Transverse colon (tissue), 4 donors: ENCODE data around the gene NXPH2. TPM values are rescaled to one million over a fixed set of nuclear protein-coding genes. Genes with fewer than 3 reads are reported as not detected.
A peak's percentile ranks its signal among the peaks of the same experiment; 100 is the strongest.

Source experiments
- DNase-seq: peaks from one replicate; pipeline ENCODE4 v3.0.0-alpha.2; 2019
- H3K27ac ChIP-seq, 4 donors: fragments of 200-600 bp; sonication (generic); 2 replicates each; pipeline ENCODE4 v1.5.1; 2016 to 2018; ENCODE audit warnings: inconsistent platforms in 4 of 4
- H3K27me3 ChIP-seq: fragments of 200-600 bp; sonication (generic); 2 replicates; pipeline ENCODE4 v1.5.1; 2017; ENCODE audit warnings: inconsistent platforms
- H3K36me3 ChIP-seq, 4 donors: fragments of 200-600 bp; sonication (generic); 2 replicates each; pipeline ENCODE4 v1.5.1; 2017 to 2019; ENCODE audit warnings: inconsistent platforms in 4 of 4
- H3K4me1 ChIP-seq, 4 donors: fragments of 200-600 bp; sonication (generic); 2 replicates each; pipeline ENCODE4 v1.5.1; 2017 to 2020; ENCODE audit warnings: inconsistent platforms in 4 of 4
- H3K4me3 ChIP-seq, 4 donors: fragments of 200-600 bp; sonication (generic); 1 replicate in 1 of 4; 2 replicates in 3 of 4; pipeline versions ENCODE4 v1.5.1 to v1.6.1; 2017 to 2019; ENCODE audit warnings: inconsistent platforms in 4 of 4
- H3K9me3 ChIP-seq, 2 donors: fragments of 200-600 bp; sonication (generic); 2 replicates each; pipeline ENCODE4 v1.5.1; 2017 to 2019; ENCODE audit warnings: inconsistent platforms in 2 of 2
- EP300 ChIP-seq: sonication (generic); formaldehyde crosslinking; IDR thresholded peaks from one replicate; pipeline ENCODE4 v1.6.1; 2017; ENCODE audit warnings: antibody characterized with exemption, low read depth
- POLR2A ChIP-seq: fragments of 450-650 bp; IDR thresholded peaks from one replicate; pipeline ENCODE4 v1.6.1; 2016; ENCODE audit warnings: antibody characterized with exemption, mild to moderate bottlenecking, moderate library complexity
- POLR2AphosphoS5 ChIP-seq, 3 donors: sonication (generic); formaldehyde crosslinking; IDR thresholded peaks; one replicate each; pipeline ENCODE4 v1.6.1; 2016; ENCODE audit warnings: antibody characterized with exemption in 3 of 3
- WGBS, 2 donors: methylation state at CpG; one replicate each; pipeline ENCODE4 v1.1.5; 2018; ENCODE audit warnings: low coverage in 1 of 2; 5-methylcytosine and 5-hydroxymethylcytosine counted together
- in situ Hi-C, 4 donors: fragments of 200-750 bp; cut with MboI; loops; one replicate each; pipeline versions ENCODE4 v1.15.0 to v1.15.1; 2017; ENCODE audit warnings: low sequenced_read_pairs in 3 of 4, low pct_ligation_motif_present in 1 of 4, low pct_unique_long_range_greater_than_20kb in 1 of 4
- intact Hi-C: fragments of 100-400 bp; cut with DNase I; formaldehyde crosslinking; loops from one replicate; pipeline ENCODE4 v1.15.1; 2023; ENCODE audit warnings: low total_unique reads
- total RNA-seq, 4 donors: library from RNA; depleted of rRNA; stranded (reverse); fragments of >200 nt; gene quantifications; one replicate each; pipeline ENCODE4 v1.1.0, GENCODE V29; 2016
- TF ChIP-seq, protein P1 (sequence below), 5 experiments: fragments of 200-600 bp in 3 of 5; fragments of 450-650 bp in 2 of 5; sonication (generic) in 3 of 5; IDR thresholded peaks; 1 replicate in 2 of 5; 2 replicates in 3 of 5; pipeline ENCODE4 v1.5.1; 2016 to 2017; ENCODE audit warnings: antibody characterized with exemption in 5 of 5, inconsistent platforms in 3 of 5, mild to moderate bottlenecking in 2 of 5, moderate library complexity in 1 of 5

The NXPH2 gene
- total RNA-seq, 4 donors from 2014 or later, result not detected

DNA sequence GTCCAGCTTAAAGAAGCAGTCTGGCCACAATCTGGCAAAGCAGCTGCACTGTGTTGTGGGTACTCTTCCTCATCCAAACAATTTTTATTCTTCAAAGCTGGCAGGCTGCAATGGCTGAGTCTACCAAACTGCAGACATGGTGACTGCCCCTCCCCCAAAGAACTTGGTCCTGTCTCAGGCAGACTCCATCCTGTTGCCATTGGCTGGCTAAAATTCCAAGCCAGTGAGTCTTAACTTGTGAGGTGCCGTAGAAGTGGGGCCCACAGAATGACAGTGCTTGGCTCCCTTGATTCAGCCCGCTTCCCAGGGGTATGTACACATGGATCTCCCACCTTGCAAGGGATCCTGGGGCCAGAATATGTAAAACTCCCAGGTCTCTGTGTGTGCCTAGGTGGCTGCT, 14.5 kb upstream of the NXPH2 start:
- no peak for DNase-seq
- H3K4me1 ChIP-seq, result no peaks in the 10 kb centered on the region
- peaks cover 8% of the 10 kb centered on the region for H3K27me3 ChIP-seq
- H3K27ac ChIP-seq, result no peak overlapping the region
- TF ChIP-seq EP300 (no peak), POLR2A (no peak), POLR2AphosphoS5 (IDR thresholded peaks at IDR 0.05) (no peak)
- TF ChIP-seq, protein P1, sequence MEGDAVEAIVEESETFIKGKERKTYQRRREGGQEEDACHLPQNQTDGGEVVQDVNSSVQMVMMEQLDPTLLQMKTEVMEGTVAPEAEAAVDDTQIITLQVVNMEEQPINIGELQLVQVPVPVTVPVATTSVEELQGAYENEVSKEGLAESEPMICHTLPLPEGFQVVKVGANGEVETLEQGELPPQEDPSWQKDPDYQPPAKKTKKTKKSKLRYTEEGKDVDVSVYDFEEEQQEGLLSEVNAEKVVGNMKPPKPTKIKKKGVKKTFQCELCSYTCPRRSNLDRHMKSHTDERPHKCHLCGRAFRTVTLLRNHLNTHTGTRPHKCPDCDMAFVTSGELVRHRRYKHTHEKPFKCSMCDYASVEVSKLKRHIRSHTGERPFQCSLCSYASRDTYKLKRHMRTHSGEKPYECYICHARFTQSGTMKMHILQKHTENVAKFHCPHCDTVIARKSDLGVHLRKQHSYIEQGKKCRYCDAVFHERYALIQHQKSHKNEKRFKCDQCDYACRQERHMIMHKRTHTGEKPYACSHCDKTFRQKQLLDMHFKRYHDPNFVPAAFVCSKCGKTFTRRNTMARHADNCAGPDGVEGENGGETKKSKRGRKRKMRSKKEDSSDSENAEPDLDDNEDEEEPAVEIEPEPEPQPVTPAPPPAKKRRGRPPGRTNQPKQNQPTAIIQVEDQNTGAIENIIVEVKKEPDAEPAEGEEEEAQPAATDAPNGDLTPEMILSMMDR (IDR thresholded peaks at IDR 0.05), result no peak
- H3K9me3 ChIP-seq, result no peaks in the 10 kb centered on the region
- in situ Hi-C loops (loop anchor here in 3 of 4 donors (25.0 kb wide), 2 partner anchors 882 to 907 kb away; no protein-coding TSS in a partner anchor), intact Hi-C loops (no loop called here)
- 76 to 100% methylated on average over 1 to 2 of the region's 2 CpGs for WGBS, 2 donors
- H3K36me3 ChIP-seq, result no peaks in the 10 kb centered on the region
- H3K4me3 ChIP-seq, result no peak overlapping the region

DNA sequence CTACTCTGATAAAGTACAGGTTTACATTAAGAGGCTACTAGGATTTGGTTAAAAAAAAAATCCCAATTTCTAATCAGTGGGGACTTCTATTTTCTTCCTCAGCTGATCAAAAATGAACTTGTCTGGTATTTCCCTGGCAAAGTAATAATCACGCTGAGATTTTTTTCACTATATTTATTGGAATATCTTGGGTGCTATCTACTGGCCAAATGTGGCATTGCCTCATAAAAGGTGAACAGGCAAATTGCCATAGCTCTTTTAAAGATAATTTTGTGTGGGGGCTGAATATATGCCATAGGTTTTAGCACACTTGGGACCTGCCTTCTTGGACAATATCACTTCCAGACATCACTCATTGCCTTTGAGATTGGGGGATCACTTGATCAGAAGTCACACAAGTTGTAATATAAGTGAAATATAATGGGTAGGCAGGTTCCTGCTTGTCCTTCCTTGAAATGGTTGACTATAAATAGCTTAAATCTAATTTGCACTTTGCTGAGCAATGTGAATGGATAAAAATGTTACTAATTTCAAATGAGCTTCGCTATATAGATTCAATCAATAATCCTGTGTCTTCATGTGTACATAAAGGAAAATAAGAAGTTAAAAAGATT, 7.0 kb upstream of the NXPH2 start:
- no peak overlapping the region for H3K4me3 ChIP-seq
- no peak for DNase-seq
- no peaks in the 10 kb centered on the region for H3K36me3 ChIP-seq
- TF ChIP-seq, protein P1 (IDR thresholded peaks at IDR 0.05), result peak; percentile 56 to 67 (median 62)
- TF ChIP-seq POLR2AphosphoS5 (IDR thresholded peaks at IDR 0.05) (no peak), EP300 (no peak), POLR2A (no peak)
- H3K27ac ChIP-seq, result no peak overlapping the region
- whole genome bisulfite sequencing, 2 donors, result 22 to 25% methylated on average over 2 of the region's 2 CpGs
- H3K27me3 ChIP-seq, result peaks cover 11% of the 10 kb centered on the region
- in situ Hi-C loops, result loop anchor here in 3 of 4 donors (25.0 kb wide), 2 partner anchors 875 to 900 kb away; no protein-coding TSS in a partner anchor
- no peaks in the 10 kb centered on the region for H3K4me1 ChIP-seq
- H3K9me3 ChIP-seq, result no peaks in the 10 kb centered on the region
- intact Hi-C loops, result no loop called here

DNA sequence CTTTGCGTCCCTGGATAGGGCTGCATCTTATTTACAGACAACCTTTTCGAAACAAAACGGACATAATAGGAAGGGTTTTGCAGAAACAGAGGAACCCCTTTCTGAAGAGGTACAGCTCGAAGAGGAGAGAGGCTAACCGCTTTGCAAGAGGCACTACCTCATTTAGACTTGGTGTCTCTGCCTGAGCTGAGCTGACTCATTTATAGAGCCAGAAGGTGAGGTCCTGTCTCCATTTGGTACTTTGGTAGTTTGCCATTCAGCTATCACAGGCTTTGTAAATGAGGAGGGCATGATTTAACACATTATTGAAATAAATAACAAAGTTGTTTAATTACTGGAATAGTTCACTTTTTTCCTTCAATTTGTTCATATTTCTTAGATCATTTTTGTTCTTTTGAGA, 2.2 kb upstream of the NXPH2 start:
- no peak overlapping the region for H3K27ac ChIP-seq
- H3K4me1 ChIP-seq, result peaks cover 0 to 15% (median 15%) of the 10 kb centered on the region in 4 donors
- in situ Hi-C loops (loop anchor here in 3 of 4 donors (25.0 kb wide), 2 partner anchors 870 to 895 kb away; no protein-coding TSS in a partner anchor), intact Hi-C loops (no loop called here)
- H3K27me3 ChIP-seq, result peaks cover 59% of the 10 kb centered on the region
- WGBS, 2 donors, result 86 to 100% methylated on average over 1 to 5 of the region's 5 CpGs
- no peak for TF ChIP-seq POLR2A
- no peak for TF ChIP-seq EP300
- no peak for TF ChIP-seq POLR2AphosphoS5 (IDR thresholded peaks at IDR 0.05)
- TF ChIP-seq, protein P1 (IDR thresholded peaks at IDR 0.05), result no peak
- no peaks in the 10 kb centered on the region for H3K9me3 ChIP-seq
- no peaks in the 10 kb centered on the region for H3K36me3 ChIP-seq
- no peak for DNase-seq
- no peak overlapping the region for H3K4me3 ChIP-seq

DNA sequence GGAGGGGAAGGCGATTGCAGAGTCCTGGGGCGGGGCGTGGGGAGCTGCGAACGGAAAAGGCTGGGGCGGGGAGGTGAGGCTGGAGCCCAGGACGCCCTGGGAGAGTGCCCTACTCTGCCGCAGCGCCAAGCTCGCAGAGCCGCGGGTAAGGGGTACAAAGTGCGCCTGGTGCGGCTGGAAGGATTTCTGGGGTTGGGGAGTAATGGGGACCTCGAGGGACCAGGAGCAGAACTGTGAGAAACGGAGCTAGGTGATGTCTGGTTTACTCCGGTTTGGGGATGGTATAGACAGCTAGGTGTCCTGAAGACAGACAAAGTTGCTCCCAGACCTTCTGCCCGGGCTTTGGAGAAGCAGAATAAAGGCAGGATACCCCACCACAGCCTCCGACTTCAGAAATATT, 718 bp upstream of the NXPH2 start:
- DNase-seq, result no peak
- Histone ChIP-seq H3K4me3 (no peak overlapping the region), H3K36me3 (no peaks in the 10 kb centered on the region), H3K9me3 (no peaks in the 10 kb centered on the region), H3K4me1 (peaks cover 0 to 15% (median 15%) of the 10 kb centered on the region in 4 donors), H3K27me3 (peaks cover 72% of the 10 kb centered on the region), H3K27ac (no peak overlapping the region)
- TF ChIP-seq POLR2AphosphoS5 (IDR thresholded peaks at IDR 0.05) (no peak), EP300 (no peak), POLR2A (no peak)
- TF ChIP-seq, protein P1 (IDR thresholded peaks at IDR 0.05), result no peak
- 24% methylated on average over 19 of the region's 19 CpGs; no CpG with 5 or more reads in 1 of the 2 donors for WGBS, 2 donors
- intact Hi-C loops, result no loop called here
- in situ Hi-C loops, result loop anchor here in 3 of 4 donors (25.0 kb wide), 2 partner anchors 869 to 894 kb away; no protein-coding TSS in a partner anchor
